AML-193 (cell line): ENCODE measurements around the gene VWC2.
"Not testable (repeated sequence)": the region's sequence is repeated elsewhere in the genome, so short reads cannot be mapped to it uniquely, and the experiment has no call there.

ENCODE experiments used
- DNase-seq, 2 experiments: peaks; one replicate each; lab custom pipeline; 2025; lab: John Stamatoyannopoulos, UW

The VWC2 gene

GRCh38 chr7:49850921-49851613 lies 77.6 kb downstream of the VWC2 start:
- DNase-seq, result no peak

GRCh38 chr7:49851614-49851934 lies 78.1 kb downstream of the VWC2 start:
- DNase-seq, result not testable (repeated sequence)

- peak; percentile 23 to 27 for DNase-seq
These were observed 79.4 kb downstream of the VWC2 start for GRCh38 chr7:49852619-49853462.

GRCh38 chr7:49855281-49855980 lies 82.0 kb downstream of the VWC2 start:
- no peak for DNase-seq

- DNase-seq, result no peak
These were observed 86.9 kb downstream of the VWC2 start for GRCh38 chr7:49860293-49860692.

GRCh38 chr7:49866076-49866735 lies 92.8 kb downstream of the VWC2 start:
- DNase-seq, result no peak

- DNase-seq, result no peak
These were observed 93.5 kb downstream of the VWC2 start for GRCh38 chr7:49866910-49867309.

GRCh38 chr7:49873420-49873819 lies 100.0 kb downstream of the VWC2 start:
- DNase-seq, result no peak

GRCh38 chr7:49875336-49875735 lies 101.9 kb downstream of the VWC2 start:
- no peak for DNase-seq

GRCh38 chr7:49876202-49876601 lies 102.8 kb downstream of the VWC2 start:
- DNase-seq, result no peak

- no peak for DNase-seq
These were observed 104.7 kb downstream of the VWC2 start for GRCh38 chr7:49878089-49878488.

GRCh38 chr7:49878627-49879026 lies 105.2 kb downstream of the VWC2 start:
- no peak for DNase-seq

GRCh38 chr7:49883933-49884332 lies 110.5 kb downstream of the VWC2 start:
- DNase-seq, result no peak

- no peak for DNase-seq
These were observed 112.3 kb downstream of the VWC2 start for GRCh38 chr7:49885593-49886285.

GRCh38 chr7:49892481-49892880 lies 119.0 kb downstream of the VWC2 start:
- DNase-seq, result no peak

GRCh38 chr7:49893131-49893530 lies 119.7 kb downstream of the VWC2 start:
- no peak for DNase-seq

GRCh38 chr7:49894543-49894942 lies 121.1 kb downstream of the VWC2 start:
- no peak for DNase-seq

GRCh38 chr7:49911909-49912308 lies 138.5 kb downstream of the VWC2 start:
- no peak for DNase-seq

GRCh38 chr7:49926720-49927119 lies 153.3 kb downstream of the VWC2 start:
- DNase-seq, result no peak

GRCh38 chr7:49927631-49928030 lies 154.2 kb downstream of the VWC2 start:
- no peak for DNase-seq

- DNase-seq, result no peak
These were observed 155.3 kb downstream of the VWC2 start for GRCh38 chr7:49928787-49929186.

- DNase-seq, result no peak
These were observed 158.2 kb downstream of the VWC2 start for GRCh38 chr7:49931627-49932026.
